Kidney tubule cell (primary cell): Measurements from ENCODE around the gene SLC8A3.
A peak's percentile ranks its signal among the peaks of the same experiment; 100 is the strongest.
"Not testable (repeated sequence)": the region's sequence is repeated elsewhere in the genome, so short reads cannot be mapped to it uniquely, and the experiment has no call there.

Source experiments
- DNase-seq: peaks from one replicate; pipeline ENCODE4 v3.0.0-alpha.2; 2018; ENCODE audit warnings: low spot score

SLC8A3 gene

GRCh38 chr14:70188659-70189455 is at the start of gene SLC8A3:
Gene SLC8A3 (minus strand): TSS chr14:70188951. CDS start chr14:70168422, 20,529 bp downstream.
- peak; percentile 64 for DNase-seq

GRCh38 chr14:70237710-70238109 is 49.0 kb upstream of the SLC8A3 start:
- DNase-seq: no peak

- DNase-seq: no peak
These were observed 45.6 kb upstream of the SLC8A3 start for GRCh38 chr14:70234066-70234950.

- DNase-seq: not testable (repeated sequence)
These were observed 43.2 kb upstream of the SLC8A3 start for GRCh38 chr14:70231756-70232544.

- DNase-seq: not testable (repeated sequence)
These were observed 41.3 kb upstream of the SLC8A3 start for GRCh38 chr14:70229877-70230640.

GRCh38 chr14:70213721-70214282 is 25.1 kb upstream of the SLC8A3 start:
- DNase-seq: no peak

GRCh38 chr14:70212752-70213151 is 24.0 kb upstream of the SLC8A3 start:
- DNase-seq: no peak

- no peak for DNase-seq
These were observed 19.6 kb upstream of the SLC8A3 start for GRCh38 chr14:70208380-70208779.

- no peak for DNase-seq
These were observed 14.9 kb upstream of the SLC8A3 start for GRCh38 chr14:70203686-70204085.

- DNase-seq: no peak
These were observed 13.2 kb upstream of the SLC8A3 start for GRCh38 chr14:70201994-70202393.

- no peak for DNase-seq
These were observed 4.6 kb upstream of the SLC8A3 start for GRCh38 chr14:70193396-70193795.

GRCh38 chr14:70192915-70193314 is 4.2 kb upstream of the SLC8A3 start:
- DNase-seq: no peak

- DNase-seq: no peak
These were observed 1.4 kb upstream of the SLC8A3 start for GRCh38 chr14:70190156-70190555.

- DNase-seq: no peak
These were observed 816 bp upstream of the SLC8A3 start for GRCh38 chr14:70189456-70190077.

GRCh38 chr14:70188322-70188658 is 461 bp downstream of the SLC8A3 start:
- peak; percentile 23 for DNase-seq

- no peak for DNase-seq
These were observed 1.8 kb downstream of the SLC8A3 start for GRCh38 chr14:70186900-70187451.

- DNase-seq: no peak
These were observed 4.8 kb downstream of the SLC8A3 start for GRCh38 chr14:70183991-70184390.

GRCh38 chr14:70181276-70181675 is 7.5 kb downstream of the SLC8A3 start:
- DNase-seq: no peak

GRCh38 chr14:70180718-70181117 is 8.0 kb downstream of the SLC8A3 start:
- DNase-seq: no peak

GRCh38 chr14:70177081-70177800 is 11.5 kb downstream of the SLC8A3 start:
- no peak for DNase-seq
